ENCODE measurements around the gene SPATA13. TPM values are rescaled to one million over a fixed set of nuclear protein-coding genes. Genes with fewer than 3 reads are reported as not detected.

Gene SPATA13
- total and polyA plus RNA-seq, 12 donors: 20.0 to 85.5 (median 31.0) TPM

- Histone ChIP-seq H3K27me3 (no peaks in the 10 kb centered on the region), H3K9me3 (replicated peaks in 1 of 3) (no peaks in the 10 kb centered on the region), H3K4me3 (no peak overlapping the region), H3K4me1 (replicated peaks in 1 of 2) (peaks cover 24 to 43% of the 10 kb centered on the region in 2 donors), H3K36me3 (replicated peaks in 1 of 2) (no peaks in the 10 kb centered on the region), H3K27ac (no peak overlapping the region)
- TF ChIP-seq POLR2A (IDR thresholded peaks at IDR 0.05): no peak
- no peak for TF ChIP-seq CTCF (IDR thresholded peaks at IDR 0.05)
- no peak for DNase-seq
- WGBS, 4 donors: 90 to 99% (median 93%) methylated on average over 4 of the region's 4 CpGs
- intact Hi-C loops (cut with DNase I): no loop called here
Measured at GRCh38 chr13:24172071-24172470, 11.6 kb downstream of the SPATA13 start.

- H3K27ac ChIP-seq: peak overlapping the region in 2 of 5 donors; percentile 2 to 30
- TF ChIP-seq POLR2A (IDR thresholded peaks at IDR 0.05) (no peak), CTCF (IDR thresholded peaks at IDR 0.05) (no peak)
- WGBS, 4 donors: 36 to 48% (median 40%) methylated on average over 2 of the region's 2 CpGs
- no peaks in the 10 kb centered on the region for H3K36me3 ChIP-seq (replicated peaks in 1 of 2)
- intact Hi-C loops (cut with DNase I): no loop called here
- DNase-seq: no peak
- no peak overlapping the region for H3K4me3 ChIP-seq
- H3K9me3 ChIP-seq (replicated peaks in 1 of 3): no peaks in the 10 kb centered on the region
- H3K27me3 ChIP-seq: no peaks in the 10 kb centered on the region
- peaks cover 20 to 41% of the 10 kb centered on the region in 2 donors for H3K4me1 ChIP-seq (replicated peaks in 1 of 2)
Measured at GRCh38 chr13:24173795-24174194, 13.3 kb downstream of the SPATA13 start.

- peaks cover 16 to 55% of the 10 kb centered on the region in 2 donors for H3K4me1 ChIP-seq (replicated peaks in 1 of 2)
- no peak for TF ChIP-seq CTCF (IDR thresholded peaks at IDR 0.05)
- TF ChIP-seq POLR2A (IDR thresholded peaks at IDR 0.05): no peak
- peak overlapping the region; percentile 33 to 89 (median 79) for H3K27ac ChIP-seq
- 50 to 57% (median 56%) methylated on average over 4 of the region's 4 CpGs for WGBS, 4 donors
- H3K36me3 ChIP-seq (replicated peaks in 1 of 2): no peaks in the 10 kb centered on the region
- intact Hi-C loops (cut with DNase I): no loop called here
- H3K27me3 ChIP-seq: no peaks in the 10 kb centered on the region
- no peaks in the 10 kb centered on the region for H3K9me3 ChIP-seq (replicated peaks in 1 of 3)
- H3K4me3 ChIP-seq: no peak overlapping the region
- peak in 1 of 7 donors; percentile 33 for DNase-seq
Measured at GRCh38 chr13:24175847-24176246, 15.3 kb downstream of the SPATA13 start.

GRCh38 chr13:24176351-24177101 is 16.0 kb downstream of the SPATA13 start:
- H3K36me3 ChIP-seq (replicated peaks in 1 of 2): no peaks in the 10 kb centered on the region
- H3K9me3 ChIP-seq (replicated peaks in 1 of 3): no peaks in the 10 kb centered on the region
- peak overlapping the region; percentile 55 to 89 (median 79) for H3K27ac ChIP-seq
- no peak overlapping the region for H3K4me3 ChIP-seq
- WGBS, 4 donors: 43 to 52% (median 46%) methylated on average over 8 of the region's 8 CpGs
- intact Hi-C loops (cut with DNase I): no loop called here
- DNase-seq: peak; percentile 85 to 95 (median 90)
- peak in 1 of 2 donors; percentile 40 for TF ChIP-seq POLR2A (IDR thresholded peaks at IDR 0.05)
- TF ChIP-seq CTCF (IDR thresholded peaks at IDR 0.05): no peak
- no peaks in the 10 kb centered on the region for H3K27me3 ChIP-seq
- H3K4me1 ChIP-seq (replicated peaks in 1 of 2): peaks cover 17 to 61% of the 10 kb centered on the region in 2 donors

Data from adrenal gland (tissue), 12 donors.